ENCODE data around the gene ABLIM2. TPM values are rescaled to one million over a fixed set of nuclear protein-coding genes. Genes with fewer than 3 reads are reported as not detected.

ABLIM2 gene
- total RNA-seq, 1 experiment from 2014 or later = 1.0 TPM

DNA sequence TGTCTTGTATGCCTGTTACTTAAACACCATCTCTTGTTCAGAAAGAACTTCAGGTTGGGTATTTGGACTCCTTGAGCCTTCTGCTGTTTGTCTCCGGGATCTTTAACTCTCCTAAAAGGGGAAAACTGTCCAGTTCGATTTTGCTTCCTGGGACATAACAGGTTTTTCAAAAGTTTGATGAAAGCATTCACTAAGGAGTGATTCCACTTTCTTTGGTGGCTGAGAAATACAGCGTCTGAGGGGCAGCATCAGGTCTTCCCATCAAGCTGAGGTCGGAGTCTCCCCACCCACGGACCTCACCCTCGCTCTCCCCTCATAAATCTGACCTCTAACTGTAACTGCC is 220.4 kb downstream of the ABLIM2 start:
- Histone ChIP-seq H3K27ac (ENCODE audit: insufficient read length, low read depth, low read length) (no peak overlapping the region), H3K4me1 (ENCODE audit: insufficient read depth, low read length) (peaks cover 6% of the 10 kb centered on the region; the same call in 1 of the 2 replicates), H3K79me2 (ENCODE audit: insufficient read depth, low read length) (peaks cover 8% of the 10 kb centered on the region; the same call in 1 of the 2 replicates), H3K18ac (ENCODE audit: insufficient read length, low read depth, low read length) (no peak overlapping the region), H3K4ac (ENCODE audit: low read depth, low read length) (no peak overlapping the region), H3K9me3 (ENCODE audit: control insufficient read depth, low read depth, low read length) (no peaks in the 10 kb centered on the region), H3K79me1 (ENCODE audit: insufficient read depth, low read depth, low read length, poor library complexity, severe bottlenecking) (no peaks in the 10 kb centered on the region), H4K8ac (replicated peaks; ENCODE audit: insufficient read length, low read depth, low read length) (no peak overlapping the region), H2BK15ac (ENCODE audit: low read depth, low read length) (no peak overlapping the region), H2AFZ (ENCODE audit: low read length) (no peak overlapping the region), H4K20me1 (ENCODE audit: control insufficient read depth, insufficient read depth, insufficient read length) (no peaks in the 10 kb centered on the region), H3T11ph (ENCODE audit: low read length) (no peak overlapping the region), H3K4me2 (ENCODE audit: insufficient read depth, insufficient read length, low read length) (peak overlapping the region; percentile 77), H2BK12ac (ENCODE audit: insufficient read length, low read depth, low read length) (no peak overlapping the region), H3K23me2 (ENCODE audit: insufficient read length, low read depth, low read length, poor library complexity, severe bottlenecking) (peaks cover 9% of the 10 kb centered on the region), H3K23ac (ENCODE audit: insufficient read length, low read depth, low read length) (no peak overlapping the region), H2BK120ac (ENCODE audit: low read depth, low read length, poor library complexity, severe bottlenecking) (no peak overlapping the region), H3K14ac (ENCODE audit: insufficient read depth, low read length) (peak overlapping the region; percentile 45; the same call in 1 of the 2 replicates), H3K56ac (ENCODE audit: insufficient read length, low read depth, low read length) (no peak overlapping the region), H4K91ac (ENCODE audit: insufficient read length, low read depth, low read length) (no peak overlapping the region), H2BK20ac (ENCODE audit: low read depth, low read length, poor library complexity, severe bottlenecking) (no peak overlapping the region), H2BK5ac (ENCODE audit: insufficient read length, low read length) (no peak overlapping the region), H3K27me3 (ENCODE audit: insufficient read depth, low read length) (no peaks in the 10 kb centered on the region), H2AK5ac (ENCODE audit: insufficient read length, low read length) (no peak overlapping the region), H4K5ac (ENCODE audit: insufficient read length, low read depth, low read length) (no peak overlapping the region), H3K9ac (ENCODE audit: extremely low read depth, insufficient read length, low read length) (no peak overlapping the region)
- H3K27me3 Mint-ChIP-seq (ENCODE audit: low read depth) = peaks cover 13% of the 10 kb centered on the region
- peak overlapping the region in 1 of 3 experiments; percentile 74; a peak in 1 of 7 replicates for H3K27ac Mint-ChIP-seq
- H3K36me3 Mint-ChIP-seq (ENCODE audit: insufficient read depth in 1 of 3, low read depth in 3 of 3) = peaks cover 0 to 9% (median 6%) of the 10 kb centered on the region in 3 experiments; a peak in 4 of 7 replicates
- H3K9me3 Mint-ChIP-seq = no peaks in the 10 kb centered on the region
- peak overlapping the region; percentile 63 to 75 for H3K4me3 Mint-ChIP-seq
- no peak for DNase-seq
- H3K4me1 Mint-ChIP-seq = peaks cover 27 to 42% of the 10 kb centered on the region in 2 experiments
- no CpG with 5 or more reads among the region's 6 CpGs for WGBS (ENCODE audit: extremely low coverage, insufficient read length, low lambda C conversion rate)
- TF ChIP-seq, protein P1, sequence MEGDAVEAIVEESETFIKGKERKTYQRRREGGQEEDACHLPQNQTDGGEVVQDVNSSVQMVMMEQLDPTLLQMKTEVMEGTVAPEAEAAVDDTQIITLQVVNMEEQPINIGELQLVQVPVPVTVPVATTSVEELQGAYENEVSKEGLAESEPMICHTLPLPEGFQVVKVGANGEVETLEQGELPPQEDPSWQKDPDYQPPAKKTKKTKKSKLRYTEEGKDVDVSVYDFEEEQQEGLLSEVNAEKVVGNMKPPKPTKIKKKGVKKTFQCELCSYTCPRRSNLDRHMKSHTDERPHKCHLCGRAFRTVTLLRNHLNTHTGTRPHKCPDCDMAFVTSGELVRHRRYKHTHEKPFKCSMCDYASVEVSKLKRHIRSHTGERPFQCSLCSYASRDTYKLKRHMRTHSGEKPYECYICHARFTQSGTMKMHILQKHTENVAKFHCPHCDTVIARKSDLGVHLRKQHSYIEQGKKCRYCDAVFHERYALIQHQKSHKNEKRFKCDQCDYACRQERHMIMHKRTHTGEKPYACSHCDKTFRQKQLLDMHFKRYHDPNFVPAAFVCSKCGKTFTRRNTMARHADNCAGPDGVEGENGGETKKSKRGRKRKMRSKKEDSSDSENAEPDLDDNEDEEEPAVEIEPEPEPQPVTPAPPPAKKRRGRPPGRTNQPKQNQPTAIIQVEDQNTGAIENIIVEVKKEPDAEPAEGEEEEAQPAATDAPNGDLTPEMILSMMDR (conservative IDR thresholded peaks at IDR 0.05) = no peak
